Heart right ventricle (tissue), 16 donors: Measurements from ENCODE around the gene DPP9. TPM values are rescaled to one million over a fixed set of nuclear protein-coding genes. Genes with fewer than 3 reads are reported as not detected.

Experiments used
- ATAC-seq, 8 donors: fragments of 200-7000 bp; cut with Tn5 transposase; one replicate each; pipeline ENCODE4 v1.9.1; 2020; ENCODE audit warnings: mild to moderate bottlenecking in 8 of 8, moderate library complexity in 8 of 8, moderate number of reproducible peaks in 1 of 8
- DNase-seq, 2 donors: peaks; one replicate each; pipeline ENCODE4 v3.0.0-alpha.2; 2020
- H3K27ac ChIP-seq, 10 donors: fragments of 200-600 bp; sonication (generic) in 2 of 10; one replicate each; pipeline versions ENCODE4 v1.5.0 to v1.8.0; 2020 to 2022; ENCODE audit warnings: mild to moderate bottlenecking in 3 of 10
- H3K27me3 ChIP-seq, 7 donors: fragments of 200-600 bp; one replicate each; pipeline ENCODE4 v1.8.0; 2021 to 2022; ENCODE audit warnings: mild to moderate bottlenecking in 2 of 7
- H3K36me3 ChIP-seq, 9 donors: fragments of 200-600 bp; sonication (generic) in 1 of 9; one replicate each; pipeline versions ENCODE4 v1.5.0 to v1.8.0; 2020 to 2022; ENCODE audit warnings: mild to moderate bottlenecking in 2 of 9
- H3K4me1 ChIP-seq, 9 donors: fragments of 200-600 bp; sonication (generic) in 1 of 9; one replicate each; pipeline versions ENCODE4 v1.5.0 to v1.8.0; 2020 to 2022; ENCODE audit warnings: mild to moderate bottlenecking in 4 of 9
- H3K4me3 ChIP-seq, 10 donors: fragments of 200-600 bp; sonication (generic) in 2 of 10; one replicate each; pipeline versions ENCODE4 v1.5.0 to v1.8.0; 2020 to 2022; ENCODE audit warnings: mild to moderate bottlenecking in 7 of 10, moderate library complexity in 2 of 10
- H3K9me3 ChIP-seq, 11 donors: fragments of 200-600 bp in 10 of 11; sonication (generic) in 2 of 11; one replicate each; pipeline versions ENCODE4 v1.5.0 to v1.8.0; 2013 to 2022; ENCODE audit warnings: mild to moderate bottlenecking in 2 of 11, control low read depth in 1 of 11, moderate library complexity in 1 of 11
- CTCF ChIP-seq, 9 donors: fragments of 200-600 bp; sonication (generic) in 2 of 9; IDR thresholded peaks; one replicate each; pipeline versions ENCODE4 v1.5.0 to v1.8.0; 2021 to 2022; ENCODE audit warnings: antibody characterized with exemption in 9 of 9, mild to moderate bottlenecking in 5 of 9, moderate library complexity in 1 of 9
- WGBS, 2 donors: extraction: QIAGEN DNeasy Blood & Tissue Kit; methylation state at CpG; one replicate each; pipeline ENCODE4 v1.1.7; 2013; ENCODE audit warnings: inconsistent platforms in 1 of 2; 5-methylcytosine and 5-hydroxymethylcytosine counted together
- intact Hi-C, 10 donors: fragments of 100-400 bp; cut with DNase I; formaldehyde crosslinking; loops; one replicate each; pipeline versions ENCODE4 v1.11.1 to v1.14.2; 2022
- polyA plus RNA-seq, 2 donors: library from polyadenylated mRNA; stranded (reverse); fragments of 200-250 nt; gene quantifications; one replicate each; pipeline ENCODE4 v1.2.3, GENCODE V29; 2013
- total RNA-seq, 10 donors: library from RNA; stranded (reverse); fragmentation: NEBNext Ultra II Directional in 3 of 10; extraction: Animal tissue kit (Norgen Biotek cat#: 25700) in 3 of 10; gene quantifications; one replicate each; pipeline versions ENCODE4 v1.2.1 to v1.2.4, GENCODE V29; 2021 to 2023
- donor health status: Arrhythmogenic right ventricular cardiomyopathy.
- donor health status: ischemic (EF 13 %, LVEDD 7.1; RV severe dilation, severe dysfunction).
- donor health status: healthy with polysubstance abuse.
- donor health status: DM: no; HTN: yes; CAD: no.
- donor health status: DM: no; HTN: no; CAD: no.
- donor health status: ischemic (EF 25% LVEDD 6.9; RV normal size, moderate dysfunction).
- donor health status: ischemic (EF 25% LVEDD 5.7; RV mildly dilated, moderate dysfunction).
- donor health status: healthy.
- donor health status: DM: yes; HTN: yes; CAD: no.
- donor health status: Ischemic cardiomyopathy.
- donor health status: ischemic (EF 35%, LVEDD 5.7; RV mildly dilated, moderate dysfunction).
- donor health status: nonischemic (EF 11% LVEDD 7.7; RV severe dilation, severe dysfunction).
- donor health status: DM: yes; HTN: yes; CAD: no.
- donor health status: PGD.
- donor health status: ischemic (EF 29% LVEDD 5.4; RV normal size, mild dysfunction).
- donor health status: nonischemic (EF 23%, LVEDD 6.1; RV moderate dilation, normal function).

Gene DPP9
- total and polyA plus RNA-seq, 12 donors: 34.0 to 52.2 (median 43.2) TPM

- Histone ChIP-seq H3K27me3 (no peaks in the 10 kb centered on the region), H3K4me3 (no peak overlapping the region), H3K4me1 (peaks cover 0 to 26% (median 0%) of the 10 kb centered on the region in 9 donors), H3K27ac (no peak overlapping the region), H3K36me3 (peaks cover 11 to 99% (median 81%) of the 10 kb centered on the region in 9 donors), H3K9me3 (no peaks in the 10 kb centered on the region)
- no peak for DNase-seq
- WGBS, 2 donors: 94 to 95% methylated on average over 26 of the region's 26 CpGs
- no peak for TF ChIP-seq CTCF (IDR thresholded peaks at IDR 0.05)
- no peak for ATAC-seq
- intact Hi-C loops: no loop called here
Observed at GRCh38 chr19:4688587-4688986, 35.1 kb downstream of the DPP9 start.

DNA sequence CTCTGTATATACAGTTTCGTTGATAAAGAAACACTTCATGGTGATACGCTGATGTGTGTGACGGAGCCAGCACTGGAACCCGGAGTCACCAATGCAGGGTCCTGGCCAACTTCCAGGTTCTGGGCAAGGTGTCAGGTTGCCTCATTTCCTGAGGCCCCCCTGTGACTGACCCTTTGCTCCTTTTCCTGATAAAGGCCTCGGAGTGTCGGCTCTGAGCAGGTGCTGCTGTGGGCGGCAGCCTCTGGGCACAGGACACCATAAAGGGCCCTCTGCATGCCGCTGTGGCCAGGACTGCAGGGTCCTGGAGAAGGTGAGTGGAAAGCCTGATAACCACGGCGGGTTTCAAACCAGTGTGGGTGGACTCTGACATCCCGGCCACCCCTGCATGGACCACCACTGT is 36.2 kb downstream of the DPP9 start:
- ATAC-seq (peak in 2 of 8 donors; percentile 9 to 21), DNase-seq (no peak)
- H3K36me3 ChIP-seq: peaks cover 12 to 99% (median 80%) of the 10 kb centered on the region in 9 donors
- no peak overlapping the region for H3K27ac ChIP-seq
- peaks cover 0 to 14% (median 0%) of the 10 kb centered on the region in 9 donors for H3K4me1 ChIP-seq
- H3K9me3 ChIP-seq: no peaks in the 10 kb centered on the region
- 48 to 65% methylated on average over 11 of the region's 11 CpGs for WGBS, 2 donors
- no peak overlapping the region for H3K4me3 ChIP-seq
- TF ChIP-seq CTCF (IDR thresholded peaks at IDR 0.05): no peak
- no peaks in the 10 kb centered on the region for H3K27me3 ChIP-seq
- intact Hi-C loops: no loop called here

DNA sequence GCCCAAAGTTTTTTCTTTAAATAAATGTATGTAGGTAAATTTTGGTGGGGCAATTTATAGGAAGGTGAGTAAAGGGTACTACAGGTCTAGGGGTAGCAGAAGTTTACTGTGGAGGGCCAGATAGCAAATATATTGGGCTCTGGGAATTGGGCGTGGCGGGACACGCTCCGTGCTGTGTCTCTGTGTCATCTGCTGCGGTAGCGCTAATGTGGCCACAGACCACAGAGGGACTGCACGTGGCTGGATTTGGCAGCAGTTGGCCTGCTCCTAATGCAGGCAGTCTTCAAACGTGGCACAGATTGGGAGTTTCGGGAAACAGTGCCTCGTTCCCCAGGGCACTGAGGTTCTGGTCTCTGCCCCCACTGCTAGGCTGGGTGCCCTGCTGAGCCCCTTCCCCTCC is 36.9 kb downstream of the DPP9 start:
- peaks cover 12 to 99% (median 78%) of the 10 kb centered on the region in 9 donors for H3K36me3 ChIP-seq
- ATAC-seq: no peak

GRCh38 chr19:4684312-4685095 is 39.1 kb downstream of the DPP9 start:
- peaks cover 0 to 5% (median 0%) of the 10 kb centered on the region in 9 donors for H3K4me1 ChIP-seq
- H3K36me3 ChIP-seq: peaks cover 7 to 100% (median 76%) of the 10 kb centered on the region in 9 donors
- no peaks in the 10 kb centered on the region for H3K9me3 ChIP-seq
- TF ChIP-seq CTCF (IDR thresholded peaks at IDR 0.05): no peak
- no peaks in the 10 kb centered on the region for H3K27me3 ChIP-seq
- 91 to 92% methylated on average over 28 of the region's 28 CpGs for WGBS, 2 donors
- DNase-seq (no peak), ATAC-seq (no peak)
- H3K4me3 ChIP-seq: no peak overlapping the region
- intact Hi-C loops: no loop called here
- no peak overlapping the region for H3K27ac ChIP-seq

More for the DNA sequence above, 36.9 kb downstream of the DPP9 start:
- peaks cover 0 to 7% (median 0%) of the 10 kb centered on the region in 9 donors for H3K4me1 ChIP-seq
- H3K27ac ChIP-seq: no peak overlapping the region
- TF ChIP-seq CTCF (IDR thresholded peaks at IDR 0.05): no peak
- H3K4me3 ChIP-seq: no peak overlapping the region
- H3K9me3 ChIP-seq: no peaks in the 10 kb centered on the region
- no peaks in the 10 kb centered on the region for H3K27me3 ChIP-seq
- DNase-seq: no peak
- 96% methylated on average over 10 of the region's 10 CpGs for WGBS, 2 donors
- intact Hi-C loops: no loop called here
